22Rv1 (cell line): ENCODE data around the gene MUC3A.

Experiments
- H3K27ac ChIP-seq: fragments of 450-650 bp; 2 replicates; pipeline ENCODE4 v1.5.1; 2017
- ZFX ChIP-seq: fragments of 450-650 bp; IDR thresholded peaks from 2 replicates; pipeline ENCODE4 v1.6.1; 2017; ENCODE audit warnings: antibody characterized with exemption, borderline replicate concordance
- TF ChIP-seq, protein P1 (sequence below): fragments of 450-650 bp; IDR thresholded peaks from 2 replicates; pipeline ENCODE4 v1.5.1; 2017; ENCODE audit warnings: mild to moderate bottlenecking

Gene MUC3A

DNA sequence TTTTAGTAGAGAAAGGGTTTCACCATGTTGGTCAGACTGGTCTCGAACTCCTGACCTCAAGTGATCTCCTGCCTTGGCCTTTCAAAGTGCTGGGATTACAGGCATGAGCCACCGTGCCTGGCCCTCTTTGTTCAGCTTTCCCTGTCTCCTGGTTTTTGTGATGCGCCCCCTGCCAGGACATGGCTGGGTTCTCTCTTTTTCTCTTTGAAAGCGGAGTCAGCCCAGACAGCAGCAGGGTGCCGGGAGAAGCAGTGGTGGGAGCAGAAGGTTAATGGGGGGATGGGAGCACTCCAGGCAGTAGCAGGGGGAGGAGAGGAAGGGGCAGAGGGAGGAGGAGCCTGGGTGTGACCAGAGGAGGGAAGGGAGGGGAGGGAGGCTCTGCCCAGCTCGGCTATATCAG is 1.8 kb downstream of the MUC3A start:
- no peak for TF ChIP-seq ZFX
- TF ChIP-seq, protein P1, sequence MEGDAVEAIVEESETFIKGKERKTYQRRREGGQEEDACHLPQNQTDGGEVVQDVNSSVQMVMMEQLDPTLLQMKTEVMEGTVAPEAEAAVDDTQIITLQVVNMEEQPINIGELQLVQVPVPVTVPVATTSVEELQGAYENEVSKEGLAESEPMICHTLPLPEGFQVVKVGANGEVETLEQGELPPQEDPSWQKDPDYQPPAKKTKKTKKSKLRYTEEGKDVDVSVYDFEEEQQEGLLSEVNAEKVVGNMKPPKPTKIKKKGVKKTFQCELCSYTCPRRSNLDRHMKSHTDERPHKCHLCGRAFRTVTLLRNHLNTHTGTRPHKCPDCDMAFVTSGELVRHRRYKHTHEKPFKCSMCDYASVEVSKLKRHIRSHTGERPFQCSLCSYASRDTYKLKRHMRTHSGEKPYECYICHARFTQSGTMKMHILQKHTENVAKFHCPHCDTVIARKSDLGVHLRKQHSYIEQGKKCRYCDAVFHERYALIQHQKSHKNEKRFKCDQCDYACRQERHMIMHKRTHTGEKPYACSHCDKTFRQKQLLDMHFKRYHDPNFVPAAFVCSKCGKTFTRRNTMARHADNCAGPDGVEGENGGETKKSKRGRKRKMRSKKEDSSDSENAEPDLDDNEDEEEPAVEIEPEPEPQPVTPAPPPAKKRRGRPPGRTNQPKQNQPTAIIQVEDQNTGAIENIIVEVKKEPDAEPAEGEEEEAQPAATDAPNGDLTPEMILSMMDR = no peak
- H3K27ac ChIP-seq = no peak overlapping the region

DNA sequence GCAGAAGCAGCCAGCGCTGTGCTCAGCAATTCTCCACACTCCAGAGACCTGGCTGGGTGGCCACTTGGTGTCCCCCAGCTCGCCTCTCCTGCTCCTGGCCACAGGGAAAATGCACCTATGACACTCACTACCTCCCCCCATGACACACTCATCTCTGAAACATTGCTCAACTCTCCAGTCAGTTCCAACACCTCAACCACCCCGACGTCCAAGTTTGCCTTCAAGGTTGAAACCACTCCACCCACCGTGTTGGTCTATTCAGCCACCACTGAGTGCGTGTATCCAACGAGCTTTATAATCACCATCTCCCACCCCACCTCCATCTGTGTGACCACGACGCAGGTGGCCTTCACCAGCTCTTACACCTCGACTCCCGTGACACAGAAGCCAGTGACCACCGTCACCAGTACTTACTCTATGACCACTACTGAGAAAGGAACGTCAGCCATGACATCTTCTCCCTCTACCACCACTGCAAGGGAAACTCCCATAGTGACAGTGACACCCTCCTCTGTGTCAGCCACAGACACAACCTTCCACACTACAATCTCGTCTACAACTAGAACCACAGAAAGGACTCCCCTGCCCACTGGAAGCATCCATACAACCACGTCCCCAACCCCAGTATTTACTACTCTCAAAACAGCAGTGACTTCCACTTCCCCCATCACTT is 2.7 kb downstream of the MUC3A start:
- TF ChIP-seq, protein P1 = no peak
- no peak for TF ChIP-seq ZFX
- H3K27ac ChIP-seq = no peak overlapping the region

DNA sequence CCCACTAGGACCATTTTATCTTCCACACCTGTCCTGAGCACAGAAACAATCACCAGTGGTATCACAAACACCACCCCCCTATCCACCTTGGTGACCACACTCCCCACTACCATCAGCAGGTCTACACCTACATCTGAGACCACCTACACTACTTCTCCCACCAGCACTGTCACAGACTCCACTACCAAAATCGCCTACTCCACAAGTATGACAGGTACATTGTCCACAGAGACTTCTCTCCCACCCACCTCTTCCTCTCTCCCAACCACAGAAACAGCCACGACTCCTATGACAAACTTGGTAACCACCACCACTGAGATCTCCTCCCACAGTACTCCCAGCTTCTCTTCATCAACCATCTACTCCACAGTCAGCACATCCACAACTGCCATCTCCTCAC is 3.3 kb downstream of the MUC3A start:
- no peak overlapping the region for H3K27ac ChIP-seq
- TF ChIP-seq, protein P1 = no peak
- TF ChIP-seq ZFX = no peak

DNA sequence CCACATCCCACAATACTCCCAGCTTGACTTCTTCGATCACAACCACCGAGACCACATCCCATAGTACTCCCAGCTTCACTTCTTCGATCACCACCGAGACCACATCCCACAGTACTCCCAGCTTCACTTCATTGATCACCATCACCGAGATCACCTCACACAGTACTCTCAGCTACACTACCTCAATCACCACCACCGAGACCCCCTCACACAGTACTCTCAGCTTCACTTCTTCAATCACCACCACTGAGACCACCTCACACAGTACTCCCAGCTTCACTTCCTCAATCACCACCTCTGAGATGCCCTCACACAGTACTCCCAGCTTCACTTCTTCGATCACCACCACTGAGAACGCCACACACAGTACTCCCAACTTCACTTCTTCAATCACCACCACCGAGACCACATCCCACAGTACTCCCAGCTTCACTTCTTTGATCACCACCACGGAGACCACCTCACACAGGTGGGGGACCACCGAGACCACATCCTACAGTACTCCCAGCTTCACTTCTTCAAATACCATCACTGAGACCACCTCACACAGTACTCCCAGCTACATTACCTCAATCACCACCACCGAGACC is 8.6 kb downstream of the MUC3A start:
- H3K27ac ChIP-seq = no peak overlapping the region
- TF ChIP-seq ZFX = no peak
- TF ChIP-seq, protein P1 = no peak

DNA sequence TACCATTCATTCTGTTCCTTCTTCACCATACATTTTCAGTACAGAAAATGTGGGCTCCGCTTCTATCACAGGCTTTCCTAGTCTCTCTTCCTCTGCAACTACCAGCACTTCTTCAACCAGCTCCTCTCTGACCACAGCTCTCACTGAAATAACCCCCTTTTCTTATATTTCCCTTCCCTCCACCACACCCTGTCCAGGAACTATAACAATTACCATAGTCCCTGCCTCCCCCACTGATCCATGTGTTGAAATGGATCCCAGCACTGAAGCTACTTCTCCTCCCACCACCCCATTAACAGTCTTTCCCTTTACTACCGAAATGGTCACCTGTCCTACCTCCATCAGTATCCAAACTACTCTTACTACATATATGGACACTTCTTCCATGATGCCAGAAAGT is 10.6 kb downstream of the MUC3A start:
- no peak overlapping the region for H3K27ac ChIP-seq
- no peak for TF ChIP-seq ZFX
- TF ChIP-seq, protein P1 = no peak

DNA sequence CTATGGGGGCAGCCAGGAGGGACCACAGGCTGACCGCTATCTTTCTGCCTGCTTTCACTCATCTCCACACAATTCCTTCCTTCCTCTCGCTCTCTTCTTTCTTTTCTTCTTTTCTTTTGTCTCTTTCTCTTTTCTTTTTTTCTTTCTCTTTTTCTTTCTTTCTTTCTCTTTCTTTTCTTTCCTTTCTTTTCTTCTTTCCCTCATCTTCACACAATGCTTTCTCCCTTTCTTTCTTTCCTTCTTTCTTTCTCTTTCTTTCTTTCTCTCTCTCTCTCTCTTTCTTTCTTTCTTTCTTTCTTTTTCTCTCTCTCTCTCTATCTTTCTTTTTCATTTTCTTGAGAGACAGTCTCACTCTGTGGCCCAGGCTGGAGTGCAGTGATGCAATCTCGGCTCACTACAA is 13.2 kb downstream of the MUC3A start:
- H3K27ac ChIP-seq = no peak overlapping the region
- no peak for TF ChIP-seq ZFX
- TF ChIP-seq, protein P1 = no peak

DNA sequence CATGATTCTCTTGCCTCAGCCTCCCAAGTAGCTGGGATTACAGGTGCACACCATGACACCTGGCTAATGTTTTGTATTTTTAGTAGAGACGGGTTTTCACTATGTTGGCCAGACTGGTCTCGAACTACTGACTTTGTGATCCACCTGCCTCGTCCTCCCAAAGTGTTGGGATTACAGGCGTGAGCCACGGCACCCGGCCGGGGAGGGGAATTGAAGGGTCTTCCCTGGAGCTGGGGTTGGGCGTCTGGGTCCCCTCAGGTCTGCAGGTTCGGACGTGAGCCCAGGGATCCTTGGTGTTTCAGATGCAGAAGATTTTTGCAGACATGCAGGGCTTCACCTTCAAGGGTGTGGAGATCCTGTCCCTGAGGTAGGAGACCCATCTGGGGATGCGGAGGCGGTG is 14.1 kb downstream of the MUC3A start:
- no peak overlapping the region for H3K27ac ChIP-seq
- TF ChIP-seq ZFX = no peak
- TF ChIP-seq, protein P1 = no peak
